Measurements from ENCODE around the gene SMS.

GRCh38 chrX:21959362-21960051, 19.0 kb downstream of the SMS start:
- TF ChIP-seq POLR2A (IDR thresholded peaks at IDR 0.05): no peak
- no peak for TF ChIP-seq CTCF (IDR thresholded peaks at IDR 0.05 in 8 of 11, conservative IDR thresholded peaks at IDR 0.05 in 3 of 11)

Measured in spleen (tissue), 7 donors.